ENCODE results near the gene SSBP4. TPM values are rescaled to one million over a fixed set of nuclear protein-coding genes. Genes with fewer than 3 reads are reported as not detected.

The SSBP4 gene
- total RNA-seq, 1 donor from 2014 or later = 57.7 TPM

DNA sequence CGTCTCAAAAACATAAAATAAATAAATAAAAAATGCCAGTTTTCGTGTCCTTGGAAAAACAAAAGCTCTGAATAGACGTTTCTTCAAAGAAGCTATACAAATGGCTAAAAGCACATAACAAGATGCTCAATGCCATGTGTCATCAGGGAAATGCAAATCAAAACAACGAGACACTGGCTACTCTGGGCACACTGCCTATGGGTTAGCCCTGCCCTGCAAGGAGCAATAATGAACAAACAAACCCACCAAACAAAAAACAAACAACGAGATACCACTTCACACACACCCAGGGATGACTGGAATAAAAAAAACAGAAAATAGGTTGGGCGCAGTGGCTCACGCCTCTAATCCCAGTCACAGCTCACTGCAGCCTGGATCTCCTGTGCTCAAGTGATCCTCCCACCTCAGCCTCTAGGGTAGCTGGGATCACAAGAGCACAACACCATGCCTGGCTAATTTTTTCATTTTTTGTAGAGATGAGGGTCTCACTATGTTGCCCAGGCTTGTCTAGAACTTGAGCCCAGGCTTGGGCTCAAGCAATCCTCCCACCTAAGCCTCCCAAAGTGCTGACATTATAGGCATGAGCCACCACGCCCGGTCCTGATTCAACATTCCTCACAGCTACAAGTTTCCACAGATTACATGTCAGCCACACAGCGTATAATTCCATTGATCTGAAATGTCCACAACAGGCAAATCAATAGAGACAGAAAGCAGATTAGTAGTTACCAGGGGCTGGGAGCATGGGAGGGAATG lies 34.2 kb downstream of the SSBP4 start:
- H3K36me3 Mint-ChIP-seq (ENCODE audit: insufficient read depth) = peaks cover 11% of the 10 kb centered on the region
- no peak overlapping the region for H3K4me3 Mint-ChIP-seq (ENCODE audit: low read depth)
- H3K4me1 Mint-ChIP-seq (ENCODE audit: low read depth) = peaks cover 4% of the 10 kb centered on the region
- no peaks in the 10 kb centered on the region for H3K9me3 Mint-ChIP-seq (ENCODE audit: low read depth)
- no peak overlapping the region for H3K27ac Mint-ChIP-seq
- H3K27me3 Mint-ChIP-seq = no peaks in the 10 kb centered on the region
- DNase-seq (ENCODE audit: low spot score, unreplicated experiment) = no peak
- no peak for TF ChIP-seq CTCF (IDR thresholded peaks at IDR 0.05; ENCODE audit: unreplicated experiment)

DNA sequence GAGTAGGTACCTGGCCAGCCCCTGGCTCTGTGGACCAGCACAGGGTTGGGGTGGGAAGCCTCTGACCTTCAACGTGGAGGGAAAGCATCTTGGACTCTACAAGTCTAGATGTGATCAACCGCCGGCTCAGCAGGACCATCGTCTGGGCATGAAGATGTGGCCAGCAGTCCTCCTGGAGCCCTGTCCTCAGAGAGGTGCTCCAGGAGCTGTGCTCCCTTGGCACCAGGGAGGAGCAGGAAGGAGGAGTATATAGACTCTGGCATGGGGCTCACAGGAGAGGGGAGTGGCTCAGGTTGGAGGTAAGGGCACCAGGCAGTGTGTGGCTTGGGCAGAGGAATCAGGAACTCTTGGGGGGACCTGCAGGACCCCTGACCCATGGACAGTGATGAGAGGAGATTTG lies 37.1 kb downstream of the SSBP4 start:
- no peak for DNase-seq (ENCODE audit: low spot score, unreplicated experiment)
- peaks cover 11% of the 10 kb centered on the region for H3K36me3 Mint-ChIP-seq (ENCODE audit: insufficient read depth)
- TF ChIP-seq CTCF (IDR thresholded peaks at IDR 0.05; ENCODE audit: unreplicated experiment) = no peak
- no peak overlapping the region for H3K27ac Mint-ChIP-seq
- no peaks in the 10 kb centered on the region for H3K9me3 Mint-ChIP-seq (ENCODE audit: low read depth)
- peaks cover 2% of the 10 kb centered on the region for H3K4me1 Mint-ChIP-seq (ENCODE audit: low read depth)
- H3K27me3 Mint-ChIP-seq = no peaks in the 10 kb centered on the region
- H3K4me3 Mint-ChIP-seq (ENCODE audit: low read depth) = no peak overlapping the region

DNA sequence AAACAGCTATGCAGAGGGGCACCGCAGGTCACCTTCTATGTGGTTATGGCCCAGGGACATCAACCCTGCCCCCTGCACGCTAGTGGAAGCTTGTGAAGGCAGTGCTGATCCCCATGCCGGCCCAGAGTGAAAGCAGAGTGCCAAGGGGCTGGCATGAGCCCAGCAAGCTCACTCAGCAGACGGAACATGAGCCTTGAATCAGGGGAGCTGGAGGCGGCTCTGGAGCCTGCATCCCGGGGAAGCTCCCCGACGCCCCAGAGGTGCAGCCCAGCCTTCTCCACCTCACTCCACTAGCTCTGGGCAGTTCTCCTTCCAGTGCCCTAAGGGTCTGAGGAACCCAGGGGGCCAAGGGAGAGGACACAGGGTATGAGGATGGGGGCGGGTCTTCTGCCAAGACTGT lies 37.8 kb downstream of the SSBP4 start:
- Mint-ChIP-seq H3K4me3 (ENCODE audit: low read depth) (no peak overlapping the region), H3K4me1 (ENCODE audit: low read depth) (peaks cover 2% of the 10 kb centered on the region), H3K9me3 (ENCODE audit: low read depth) (no peaks in the 10 kb centered on the region), H3K27ac (no peak overlapping the region), H3K27me3 (no peaks in the 10 kb centered on the region), H3K36me3 (ENCODE audit: insufficient read depth) (peaks cover 15% of the 10 kb centered on the region)
- TF ChIP-seq CTCF (IDR thresholded peaks at IDR 0.05; ENCODE audit: unreplicated experiment) = no peak
- no peak for DNase-seq (ENCODE audit: low spot score, unreplicated experiment)

DNA sequence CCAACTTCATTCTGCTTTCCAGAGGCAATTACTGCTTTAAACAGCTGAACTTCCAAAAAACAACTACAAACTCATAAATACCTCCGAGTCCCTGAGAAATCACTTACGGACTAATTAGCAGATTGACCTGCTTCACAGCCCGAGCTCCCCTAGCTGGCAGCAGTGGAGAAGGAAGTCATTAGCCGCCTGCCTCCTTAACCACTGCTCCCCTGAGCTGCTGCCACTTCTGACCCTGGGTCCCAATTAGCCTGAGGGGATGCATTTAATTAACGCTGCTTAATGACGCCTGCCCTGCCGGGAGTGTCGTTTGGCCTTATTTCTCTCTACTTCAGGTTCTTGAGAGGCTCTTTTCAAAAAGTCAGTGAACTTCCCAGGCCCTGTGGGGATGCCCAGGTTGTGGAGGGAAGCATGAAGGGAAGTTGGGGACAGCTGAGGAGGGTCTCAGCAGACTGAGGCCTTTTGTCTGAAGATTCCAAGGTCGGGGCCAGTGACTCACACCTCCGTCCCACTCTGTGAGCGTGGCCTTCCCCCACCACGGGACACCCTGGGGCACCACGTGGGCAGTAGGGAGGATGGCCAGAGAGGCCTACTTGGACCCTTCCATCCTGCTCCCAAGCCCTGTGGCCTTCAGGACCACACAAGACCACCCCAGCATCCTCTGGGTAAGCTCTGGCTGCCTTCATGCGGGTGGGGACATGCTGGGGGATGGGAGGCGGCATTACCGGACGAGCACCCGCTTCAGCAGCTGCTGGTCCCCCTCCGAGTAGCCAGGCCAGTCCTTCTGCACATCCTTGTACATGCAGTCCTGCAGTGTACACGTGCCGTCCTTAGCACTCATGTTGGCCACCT lies 38.5 kb downstream of the SSBP4 start:
- Mint-ChIP-seq H3K4me3 (ENCODE audit: low read depth) (no peak overlapping the region), H3K9me3 (ENCODE audit: low read depth) (no peaks in the 10 kb centered on the region), H3K36me3 (ENCODE audit: insufficient read depth) (peaks cover 14% of the 10 kb centered on the region), H3K4me1 (ENCODE audit: low read depth) (peaks cover 2% of the 10 kb centered on the region), H3K27ac (no peak overlapping the region), H3K27me3 (no peaks in the 10 kb centered on the region)
- DNase-seq (ENCODE audit: low spot score, unreplicated experiment) = no peak
- no peak for TF ChIP-seq CTCF (IDR thresholded peaks at IDR 0.05; ENCODE audit: unreplicated experiment)

DNA sequence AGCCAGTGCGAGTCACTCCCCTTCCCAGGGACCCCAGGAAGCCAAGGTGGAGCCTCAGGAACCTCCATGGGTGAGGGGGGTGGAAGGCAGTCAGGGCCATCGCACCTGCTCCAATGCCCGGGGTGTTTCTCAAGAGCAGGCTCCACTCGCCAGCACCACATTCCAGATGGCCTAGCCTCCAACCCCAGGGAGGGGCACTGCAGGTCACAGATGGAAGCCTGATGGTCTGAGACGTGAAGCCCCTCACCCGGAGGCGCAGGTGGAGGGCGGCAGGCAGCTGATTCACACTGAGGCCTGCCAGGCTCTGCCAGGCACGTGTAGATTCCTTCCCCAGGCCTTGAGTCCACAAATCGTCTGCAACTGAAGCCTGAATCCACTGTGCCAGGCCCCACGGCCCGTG lies 41.7 kb downstream of the SSBP4 start:
- no peak for DNase-seq (ENCODE audit: low spot score, unreplicated experiment)
- Mint-ChIP-seq H3K9me3 (ENCODE audit: low read depth) (no peaks in the 10 kb centered on the region), H3K27me3 (no peaks in the 10 kb centered on the region), H3K27ac (no peak overlapping the region), H3K4me1 (ENCODE audit: low read depth) (peaks cover 1% of the 10 kb centered on the region), H3K36me3 (ENCODE audit: insufficient read depth) (peaks cover 20% of the 10 kb centered on the region), H3K4me3 (ENCODE audit: low read depth) (no peak overlapping the region)
- no peak for TF ChIP-seq CTCF (IDR thresholded peaks at IDR 0.05; ENCODE audit: unreplicated experiment)
